Measurements from ENCODE around the gene KIF12.

KIF12 gene

DNA sequence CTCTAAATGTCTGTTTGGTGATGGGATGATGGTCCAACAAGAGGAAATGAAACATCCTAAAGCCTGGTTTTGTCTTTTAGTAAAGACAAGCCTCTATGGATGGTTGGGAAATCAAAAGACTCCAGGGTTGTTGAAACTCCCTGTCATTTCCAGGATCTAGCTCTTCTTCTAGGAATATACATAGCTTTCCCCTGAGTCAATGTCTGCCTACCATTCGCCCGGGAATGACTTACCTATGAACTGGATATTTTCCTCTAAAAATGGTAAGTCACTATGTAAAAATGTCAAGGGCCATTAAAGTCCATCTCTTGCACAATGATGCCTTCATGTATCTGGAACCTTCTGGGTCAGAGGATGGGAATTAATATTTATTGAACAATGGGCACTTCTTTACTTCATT, 11.1 kb upstream of the KIF12 start:
- no peaks in the 10 kb centered on the region for H3K27me3 ChIP-seq (ENCODE audit: control insufficient read depth, insufficient read depth, low read length)
- H3K4me1 ChIP-seq (ENCODE audit: control insufficient read depth, insufficient read depth, low read length) = peaks cover 25% of the 10 kb centered on the region
- no peak overlapping the region for H3K9ac ChIP-seq (ENCODE audit: low read length)
- H3K9me3 ChIP-seq (ENCODE audit: control insufficient read depth, low read length) = no peaks in the 10 kb centered on the region
- no peaks in the 10 kb centered on the region for H3K36me3 ChIP-seq (ENCODE audit: control insufficient read depth, insufficient read depth, low read length)
- no peak overlapping the region for H3K4me3 ChIP-seq (ENCODE audit: low read length)

DNA sequence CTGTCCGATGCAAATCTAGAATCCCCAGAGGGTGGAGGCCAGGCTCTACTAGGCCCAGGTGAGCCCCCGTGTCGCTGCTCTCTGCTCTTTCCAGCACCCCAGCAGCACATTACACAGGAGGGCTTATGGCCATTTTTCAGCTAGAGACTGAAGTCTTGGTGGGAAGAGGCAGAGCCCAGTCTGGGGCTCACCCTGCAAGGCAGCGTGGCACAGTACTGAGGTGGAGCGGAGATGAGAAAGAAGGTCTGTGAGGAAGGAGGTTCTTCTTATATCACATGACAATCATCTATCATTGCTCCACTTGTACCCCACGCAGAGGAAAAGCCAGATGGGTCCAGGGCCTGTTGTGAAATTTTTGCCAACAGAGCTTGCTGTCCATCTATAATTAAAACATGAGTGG, 10.0 kb upstream of the KIF12 start:
- H3K4me1 ChIP-seq (ENCODE audit: control insufficient read depth, insufficient read depth, low read length) = peaks cover 22% of the 10 kb centered on the region
- no peaks in the 10 kb centered on the region for H3K36me3 ChIP-seq (ENCODE audit: control insufficient read depth, insufficient read depth, low read length)

DNA sequence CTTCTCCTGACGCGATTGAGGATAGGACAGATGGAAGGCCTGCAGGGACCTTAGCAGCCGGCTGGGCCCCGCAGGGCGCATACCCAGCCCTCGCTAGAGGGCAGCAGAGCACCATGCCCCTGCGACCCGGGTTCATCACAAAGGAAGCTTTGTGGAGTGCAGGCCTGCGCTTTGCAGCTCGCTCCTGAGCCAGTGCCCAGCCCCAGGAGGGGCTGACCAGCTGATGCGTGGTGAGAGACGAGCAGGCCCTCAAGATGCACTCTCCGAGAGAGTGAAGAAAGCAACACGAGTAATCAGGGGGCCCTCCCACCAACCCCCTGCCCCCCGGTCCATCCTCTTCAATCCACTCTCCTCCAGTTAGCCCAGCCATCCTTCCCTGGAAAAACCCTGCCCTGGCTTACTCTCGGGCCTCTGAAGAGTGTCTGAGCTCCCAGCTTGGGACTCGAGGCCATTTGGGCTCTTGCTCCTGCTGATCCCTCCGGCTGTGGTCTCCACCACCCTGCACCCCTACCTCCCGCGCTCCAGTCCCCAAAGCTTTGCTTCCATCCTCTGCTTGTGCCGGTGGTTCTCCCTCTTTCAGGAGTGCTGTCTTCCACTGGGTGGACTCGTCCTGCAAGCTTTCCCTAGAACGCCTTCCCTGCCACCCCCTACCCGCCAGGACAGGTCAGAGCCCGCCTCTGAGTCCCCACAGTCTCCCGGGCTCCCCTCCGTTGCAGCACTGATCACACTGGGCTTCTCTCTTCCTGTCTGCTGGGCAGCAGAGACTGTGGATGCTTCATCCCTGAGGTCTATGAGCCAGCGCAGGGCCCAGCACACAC, 9.1 kb upstream of the KIF12 start:
- H3K9me3 ChIP-seq (ENCODE audit: control insufficient read depth, low read length) = no peaks in the 10 kb centered on the region
- H3K4me3 ChIP-seq (ENCODE audit: low read length) = no peak overlapping the region
- no peaks in the 10 kb centered on the region for H3K36me3 ChIP-seq (ENCODE audit: control insufficient read depth, insufficient read depth, low read length)
- peaks cover 13% of the 10 kb centered on the region for H3K4me1 ChIP-seq (ENCODE audit: control insufficient read depth, insufficient read depth, low read length)
- no peaks in the 10 kb centered on the region for H3K27me3 ChIP-seq (ENCODE audit: control insufficient read depth, insufficient read depth, low read length)
- H3K9ac ChIP-seq (ENCODE audit: low read length) = no peak overlapping the region

More for the DNA sequence above, 10.0 kb upstream of the KIF12 start:
- no peaks in the 10 kb centered on the region for H3K9me3 ChIP-seq (ENCODE audit: control insufficient read depth, low read length)
- H3K27me3 ChIP-seq (ENCODE audit: control insufficient read depth, insufficient read depth, low read length) = no peaks in the 10 kb centered on the region
- no peak overlapping the region for H3K9ac ChIP-seq (ENCODE audit: low read length)
- H3K4me3 ChIP-seq (ENCODE audit: low read length) = no peak overlapping the region

DNA sequence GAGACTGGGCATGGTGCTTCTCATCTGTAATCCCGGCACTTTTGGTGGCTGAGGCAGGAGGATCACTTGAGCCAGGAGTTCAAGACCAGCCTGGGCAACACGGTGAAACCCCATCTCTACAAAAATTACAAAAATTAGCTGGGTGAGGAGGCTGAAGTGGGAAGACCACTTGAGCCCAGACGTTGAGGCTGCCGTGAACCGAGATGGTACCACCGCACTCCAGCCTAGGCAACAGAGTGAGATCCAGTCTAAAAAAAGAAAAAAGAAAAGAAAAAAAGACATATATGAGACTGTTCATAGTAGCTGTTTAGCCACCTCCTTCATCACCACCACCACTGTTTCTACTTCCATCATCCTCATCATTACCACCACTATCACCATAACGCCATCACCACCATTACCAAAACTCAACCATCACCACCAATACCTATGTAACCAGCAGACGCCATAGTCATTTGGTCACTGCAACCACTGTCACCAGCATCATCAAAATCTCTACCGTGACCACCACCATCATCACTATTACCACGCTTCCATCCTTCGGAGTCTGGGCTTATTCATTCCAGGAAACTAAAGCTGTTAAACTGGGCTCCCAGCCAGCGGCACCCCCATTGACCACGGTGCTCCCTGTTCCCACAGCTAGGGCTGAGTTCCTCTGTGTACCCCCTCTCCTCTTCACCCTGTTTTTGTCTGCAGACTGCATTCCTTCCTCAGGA, 8.4 kb upstream of the KIF12 start:
- no peaks in the 10 kb centered on the region for H3K27me3 ChIP-seq (ENCODE audit: control insufficient read depth, insufficient read depth, low read length)
- H3K9ac ChIP-seq (ENCODE audit: low read length) = no peak overlapping the region
- H3K36me3 ChIP-seq (ENCODE audit: control insufficient read depth, insufficient read depth, low read length) = no peaks in the 10 kb centered on the region
- peaks cover 8% of the 10 kb centered on the region for H3K4me1 ChIP-seq (ENCODE audit: control insufficient read depth, insufficient read depth, low read length)
- no peaks in the 10 kb centered on the region for H3K9me3 ChIP-seq (ENCODE audit: control insufficient read depth, low read length)
- no peak overlapping the region for H3K4me3 ChIP-seq (ENCODE audit: low read length)

DNA sequence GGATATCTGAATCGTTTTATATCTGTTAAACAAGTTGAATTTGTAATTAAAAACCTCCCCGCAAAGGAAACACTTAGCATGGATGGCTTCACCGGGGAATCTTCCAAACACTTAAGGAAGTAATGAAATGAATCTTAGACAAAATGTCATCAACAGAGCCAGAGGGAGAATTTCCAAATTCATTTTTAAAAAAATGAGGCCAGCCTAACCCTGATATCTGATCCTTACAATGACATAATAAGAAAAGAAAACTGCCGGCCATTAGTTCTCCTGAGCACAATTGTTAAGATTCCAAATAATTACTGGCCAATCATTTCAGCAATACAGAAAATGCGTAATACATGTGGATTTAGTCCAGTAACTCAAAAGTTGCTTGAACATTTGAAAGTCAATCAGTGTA, 6.1 kb upstream of the KIF12 start:
- Histone ChIP-seq H3K27me3 (ENCODE audit: control insufficient read depth, insufficient read depth, low read length) (no peaks in the 10 kb centered on the region), H3K9ac (ENCODE audit: low read length) (no peak overlapping the region), H3K9me3 (ENCODE audit: control insufficient read depth, low read length) (no peaks in the 10 kb centered on the region), H3K36me3 (ENCODE audit: control insufficient read depth, insufficient read depth, low read length) (no peaks in the 10 kb centered on the region), H3K4me3 (ENCODE audit: low read length) (no peak overlapping the region), H3K4me1 (ENCODE audit: control insufficient read depth, insufficient read depth, low read length) (peaks cover 8% of the 10 kb centered on the region)

DNA sequence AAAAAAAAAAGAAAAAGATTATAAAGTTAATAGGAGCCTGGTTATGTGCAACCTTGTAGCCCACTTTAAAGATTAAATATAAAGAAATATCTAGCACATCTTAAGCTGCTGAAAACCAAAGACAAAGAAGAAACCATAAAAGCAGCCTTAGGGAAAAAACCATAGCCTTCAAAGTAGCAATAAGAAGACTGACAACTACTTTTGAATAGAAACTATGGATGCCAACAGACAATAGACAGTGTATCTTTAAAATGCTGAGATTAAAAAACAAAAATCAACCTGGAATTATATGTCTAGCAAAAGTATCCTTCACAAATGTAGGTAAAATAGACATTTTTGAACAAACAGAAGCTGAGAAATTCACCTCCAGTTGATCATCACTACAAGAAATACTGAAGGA, 3.4 kb upstream of the KIF12 start:
- no peaks in the 10 kb centered on the region for H3K36me3 ChIP-seq (ENCODE audit: control insufficient read depth, insufficient read depth, low read length)
- no peaks in the 10 kb centered on the region for H3K27me3 ChIP-seq (ENCODE audit: control insufficient read depth, insufficient read depth, low read length)
- no peak overlapping the region for H3K4me3 ChIP-seq (ENCODE audit: low read length)
- H3K4me1 ChIP-seq (ENCODE audit: control insufficient read depth, insufficient read depth, low read length) = peaks cover 12% of the 10 kb centered on the region
- H3K9ac ChIP-seq (ENCODE audit: low read length) = no peak overlapping the region
- no peaks in the 10 kb centered on the region for H3K9me3 ChIP-seq (ENCODE audit: control insufficient read depth, low read length)

DNA sequence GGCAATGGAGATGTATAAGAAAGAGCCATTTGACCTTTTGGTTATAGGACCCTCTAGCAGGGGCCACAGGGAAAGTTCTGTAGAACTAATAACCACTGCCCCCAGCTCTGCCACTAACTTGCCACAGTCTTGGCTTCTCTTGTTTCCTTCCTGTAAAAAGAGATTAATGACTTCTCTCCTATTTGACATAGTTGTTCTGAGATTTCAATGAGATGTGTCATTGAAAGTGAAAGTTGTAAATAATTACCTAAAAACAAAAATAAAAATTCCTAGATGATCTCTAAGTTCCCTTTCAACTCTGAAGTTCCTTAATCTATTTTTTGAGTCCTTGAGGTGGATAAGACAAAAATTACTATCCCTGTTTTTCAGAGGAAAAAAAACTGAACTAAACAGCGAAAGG, 1.4 kb upstream of the KIF12 start:
- no peak overlapping the region for H3K4me3 ChIP-seq (ENCODE audit: low read length)
- peaks cover 16% of the 10 kb centered on the region for H3K4me1 ChIP-seq (ENCODE audit: control insufficient read depth, insufficient read depth, low read length)
- no peaks in the 10 kb centered on the region for H3K9me3 ChIP-seq (ENCODE audit: control insufficient read depth, low read length)
- H3K9ac ChIP-seq (ENCODE audit: low read length) = no peak overlapping the region
- H3K36me3 ChIP-seq (ENCODE audit: control insufficient read depth, insufficient read depth, low read length) = no peaks in the 10 kb centered on the region
- H3K27me3 ChIP-seq (ENCODE audit: control insufficient read depth, insufficient read depth, low read length) = no peaks in the 10 kb centered on the region

DNA sequence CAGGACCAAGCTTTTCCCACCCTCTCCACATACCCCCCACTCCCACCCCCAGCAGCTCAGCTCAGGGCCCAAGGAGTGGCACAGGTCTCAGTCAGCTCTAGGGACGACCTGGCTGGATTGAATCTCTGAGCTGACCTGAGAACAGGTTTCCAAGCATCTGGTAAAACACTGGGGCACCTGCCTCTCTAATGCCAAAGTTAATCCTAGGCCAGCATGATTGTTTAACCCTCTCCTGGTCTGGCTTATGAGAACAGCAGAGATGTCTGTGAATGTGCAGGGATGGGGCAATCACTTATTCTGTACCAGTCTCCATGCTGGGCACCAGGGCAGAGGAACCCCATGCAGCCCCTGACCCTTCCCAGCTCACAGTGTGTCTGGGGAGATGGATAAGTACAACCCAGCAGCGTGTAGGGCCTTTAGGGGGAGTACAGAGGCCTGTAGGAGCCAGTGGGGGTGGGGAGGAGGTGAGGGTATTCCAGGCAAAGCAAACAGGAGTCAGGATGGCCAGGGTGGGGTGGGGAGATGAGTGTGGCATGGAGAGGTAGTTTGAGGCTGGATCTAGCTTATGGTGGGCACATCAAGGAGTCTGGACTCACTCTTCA, 678 bp upstream of the KIF12 start:
- H3K9me3 ChIP-seq (ENCODE audit: control insufficient read depth, low read length) = no peaks in the 10 kb centered on the region
- no peaks in the 10 kb centered on the region for H3K36me3 ChIP-seq (ENCODE audit: control insufficient read depth, insufficient read depth, low read length)
- no peak overlapping the region for H3K9ac ChIP-seq (ENCODE audit: low read length)
- peaks cover 16% of the 10 kb centered on the region for H3K4me1 ChIP-seq (ENCODE audit: control insufficient read depth, insufficient read depth, low read length)
- H3K27me3 ChIP-seq (ENCODE audit: control insufficient read depth, insufficient read depth, low read length) = no peaks in the 10 kb centered on the region
- no peak overlapping the region for H3K4me3 ChIP-seq (ENCODE audit: low read length)

DNA sequence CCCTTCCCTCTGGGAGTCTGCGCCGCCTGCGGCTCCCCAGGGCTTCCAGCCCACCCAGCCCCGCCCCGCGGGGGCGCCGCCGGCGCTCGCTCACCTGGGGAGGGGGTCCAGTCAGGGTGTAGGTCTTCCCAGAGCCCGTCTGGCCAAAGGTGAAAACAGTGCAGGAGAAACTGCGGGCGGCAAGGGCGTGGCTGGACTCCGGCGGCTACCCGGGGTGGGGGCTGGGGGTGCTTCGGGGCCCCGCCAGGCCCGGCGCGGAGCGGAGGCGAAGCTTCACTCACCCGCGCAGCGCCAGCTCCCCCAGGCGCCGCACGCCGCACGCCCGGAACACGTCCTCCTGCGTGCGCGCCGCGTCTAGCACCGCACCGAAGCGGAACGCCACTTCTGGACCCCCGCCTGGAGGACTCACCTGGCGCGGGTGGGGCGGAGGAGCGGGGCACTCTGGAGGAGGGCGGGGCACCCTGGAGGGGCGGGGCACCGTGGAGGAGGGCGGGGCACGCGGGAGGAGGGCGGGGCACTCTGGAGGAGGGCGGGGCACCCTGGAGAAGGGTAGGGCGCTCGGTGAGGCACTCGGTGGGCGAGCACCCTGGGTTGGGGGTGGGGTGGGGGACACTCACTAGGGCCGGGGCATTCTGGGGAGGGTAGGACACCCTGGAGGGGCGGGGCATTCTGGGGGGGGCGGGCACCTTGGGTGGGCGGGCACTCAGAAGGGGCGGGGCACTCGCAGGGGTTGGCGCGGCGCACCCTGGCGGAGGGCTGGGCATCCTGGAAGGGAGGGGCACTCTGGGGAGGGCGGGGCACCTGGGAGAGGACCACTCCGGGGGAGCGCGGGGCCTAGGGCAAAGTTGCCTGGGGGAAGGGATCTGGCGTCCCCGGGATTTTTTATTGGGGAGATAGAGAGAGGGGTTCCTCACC, 814 bp downstream of the KIF12 start:
- Histone ChIP-seq H3K36me3 (ENCODE audit: control insufficient read depth, insufficient read depth, low read length) (peaks cover under 1% of the 10 kb centered on the region), H3K9me3 (ENCODE audit: control insufficient read depth, low read length) (no peaks in the 10 kb centered on the region), H3K4me1 (ENCODE audit: control insufficient read depth, insufficient read depth, low read length) (peaks cover 16% of the 10 kb centered on the region), H3K27me3 (ENCODE audit: control insufficient read depth, insufficient read depth, low read length) (no peaks in the 10 kb centered on the region), H3K4me3 (ENCODE audit: low read length) (peak overlapping the region; percentile 40), H3K9ac (ENCODE audit: low read length) (peak overlapping the region; percentile 42)

DNA sequence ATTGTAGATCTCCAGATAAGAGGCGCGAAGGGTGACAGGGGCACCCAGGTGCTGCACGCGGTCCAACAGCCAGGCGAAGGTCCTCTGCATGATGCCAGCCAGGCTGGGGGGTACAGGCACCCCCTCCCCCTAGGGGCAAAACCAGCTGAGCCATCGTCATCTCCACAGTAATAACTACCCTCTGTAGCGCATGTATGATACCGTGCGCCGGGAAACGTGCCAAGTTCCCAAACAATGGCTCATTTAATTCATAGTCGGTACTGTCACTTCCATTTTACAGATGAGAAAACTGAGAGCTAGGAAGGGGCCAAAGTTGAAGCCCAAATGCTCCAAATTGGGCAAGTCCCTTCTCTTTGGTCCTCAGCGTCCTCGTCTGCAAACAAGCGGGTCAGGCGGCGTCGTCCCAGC, 1.5 kb downstream of the KIF12 start:
- Histone ChIP-seq H3K36me3 (ENCODE audit: control insufficient read depth, insufficient read depth, low read length) (peaks cover 4% of the 10 kb centered on the region), H3K4me1 (ENCODE audit: control insufficient read depth, insufficient read depth, low read length) (peaks cover 16% of the 10 kb centered on the region), H3K27me3 (ENCODE audit: control insufficient read depth, insufficient read depth, low read length) (no peaks in the 10 kb centered on the region), H3K9me3 (ENCODE audit: control insufficient read depth, low read length) (no peaks in the 10 kb centered on the region), H3K9ac (ENCODE audit: low read length) (peak overlapping the region; percentile 37), H3K4me3 (ENCODE audit: low read length) (peak overlapping the region; percentile 23)

DNA sequence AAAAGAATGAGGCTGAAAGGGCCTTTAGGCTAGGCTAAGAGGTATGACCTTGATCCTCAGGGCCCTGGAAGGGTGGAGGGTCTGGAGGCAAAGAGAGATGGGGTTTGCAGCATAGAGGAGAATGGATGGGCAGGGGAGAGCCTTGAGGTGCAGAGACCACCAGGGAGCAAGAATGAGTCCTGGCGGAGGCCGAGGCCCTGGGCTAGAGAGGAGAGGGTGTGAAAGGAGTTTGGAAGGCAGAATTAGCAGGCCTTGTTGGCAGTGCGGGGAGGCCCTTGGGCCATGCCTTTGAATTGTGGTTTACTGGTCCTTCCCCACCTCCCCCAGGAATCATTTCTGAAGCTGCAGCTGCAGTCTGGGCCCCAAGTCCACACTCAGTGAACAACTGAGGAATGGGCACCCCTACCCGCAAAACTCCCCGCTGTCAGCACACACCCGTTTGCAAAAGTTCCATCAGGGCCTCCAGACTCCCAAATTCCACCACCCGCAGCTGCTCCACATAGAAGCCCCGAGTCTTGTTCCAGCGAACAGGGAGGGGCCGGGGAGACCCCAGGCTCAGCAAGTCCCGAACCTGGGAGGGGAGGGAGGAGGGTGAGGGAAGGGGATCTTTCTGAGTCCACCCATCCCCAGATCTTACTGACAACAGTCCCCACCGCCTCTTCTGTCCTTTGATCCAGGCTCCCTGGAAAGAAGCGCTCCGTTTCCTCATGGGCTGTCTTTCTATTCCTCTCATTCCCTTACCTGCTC, 2.1 kb downstream of the KIF12 start:
- Histone ChIP-seq H3K27me3 (ENCODE audit: control insufficient read depth, insufficient read depth, low read length) (no peaks in the 10 kb centered on the region), H3K9ac (ENCODE audit: low read length) (peak overlapping the region; percentile 37), H3K4me1 (ENCODE audit: control insufficient read depth, insufficient read depth, low read length) (peaks cover 16% of the 10 kb centered on the region), H3K36me3 (ENCODE audit: control insufficient read depth, insufficient read depth, low read length) (peaks cover 4% of the 10 kb centered on the region), H3K9me3 (ENCODE audit: control insufficient read depth, low read length) (no peaks in the 10 kb centered on the region), H3K4me3 (ENCODE audit: low read length) (peak overlapping the region; percentile 23)
